Activated naive CD8-positive, alpha-beta T cell treated with anti-CD3 and anti-CD28 coated beads for 36 hours (primary cell): ENCODE results near the gene PTPN13. TPM values are rescaled to one million over a fixed set of nuclear protein-coding genes. Genes with fewer than 3 reads are reported as not detected.

Experiments used
- DNase-seq: peaks from one replicate; pipeline ENCODE4 v3.0.0; 2021
- H3K27ac Mint-ChIP-seq: one replicate; pipeline ENCODE4 v1.8.0; 2022; ENCODE audit warnings: mild to moderate bottlenecking, moderate library complexity, mixed read lengths
- H3K27me3 Mint-ChIP-seq: one replicate; pipeline ENCODE4 v1.8.0; 2022; ENCODE audit warnings: mild to moderate bottlenecking, mixed read lengths
- H3K36me3 Mint-ChIP-seq: one replicate; pipeline ENCODE4 v1.8.0; 2021; ENCODE audit warnings: mild to moderate bottlenecking, mixed read lengths
- H3K4me1 Mint-ChIP-seq: one replicate; pipeline ENCODE4 v1.8.0; 2021; ENCODE audit warnings: mixed read lengths
- H3K4me3 Mint-ChIP-seq: one replicate; pipeline ENCODE4 v1.8.0; 2022; ENCODE audit warnings: mild to moderate bottlenecking, moderate library complexity, mixed read lengths
- H3K9me3 Mint-ChIP-seq: one replicate; pipeline ENCODE4 v1.8.0; 2022; ENCODE audit warnings: mixed read lengths
- total RNA-seq, 2 experiments: library from RNA; stranded (reverse); gene quantifications; one replicate each; pipeline ENCODE4 v1.2.3, GENCODE V29; 2021

Gene PTPN13, protein sequence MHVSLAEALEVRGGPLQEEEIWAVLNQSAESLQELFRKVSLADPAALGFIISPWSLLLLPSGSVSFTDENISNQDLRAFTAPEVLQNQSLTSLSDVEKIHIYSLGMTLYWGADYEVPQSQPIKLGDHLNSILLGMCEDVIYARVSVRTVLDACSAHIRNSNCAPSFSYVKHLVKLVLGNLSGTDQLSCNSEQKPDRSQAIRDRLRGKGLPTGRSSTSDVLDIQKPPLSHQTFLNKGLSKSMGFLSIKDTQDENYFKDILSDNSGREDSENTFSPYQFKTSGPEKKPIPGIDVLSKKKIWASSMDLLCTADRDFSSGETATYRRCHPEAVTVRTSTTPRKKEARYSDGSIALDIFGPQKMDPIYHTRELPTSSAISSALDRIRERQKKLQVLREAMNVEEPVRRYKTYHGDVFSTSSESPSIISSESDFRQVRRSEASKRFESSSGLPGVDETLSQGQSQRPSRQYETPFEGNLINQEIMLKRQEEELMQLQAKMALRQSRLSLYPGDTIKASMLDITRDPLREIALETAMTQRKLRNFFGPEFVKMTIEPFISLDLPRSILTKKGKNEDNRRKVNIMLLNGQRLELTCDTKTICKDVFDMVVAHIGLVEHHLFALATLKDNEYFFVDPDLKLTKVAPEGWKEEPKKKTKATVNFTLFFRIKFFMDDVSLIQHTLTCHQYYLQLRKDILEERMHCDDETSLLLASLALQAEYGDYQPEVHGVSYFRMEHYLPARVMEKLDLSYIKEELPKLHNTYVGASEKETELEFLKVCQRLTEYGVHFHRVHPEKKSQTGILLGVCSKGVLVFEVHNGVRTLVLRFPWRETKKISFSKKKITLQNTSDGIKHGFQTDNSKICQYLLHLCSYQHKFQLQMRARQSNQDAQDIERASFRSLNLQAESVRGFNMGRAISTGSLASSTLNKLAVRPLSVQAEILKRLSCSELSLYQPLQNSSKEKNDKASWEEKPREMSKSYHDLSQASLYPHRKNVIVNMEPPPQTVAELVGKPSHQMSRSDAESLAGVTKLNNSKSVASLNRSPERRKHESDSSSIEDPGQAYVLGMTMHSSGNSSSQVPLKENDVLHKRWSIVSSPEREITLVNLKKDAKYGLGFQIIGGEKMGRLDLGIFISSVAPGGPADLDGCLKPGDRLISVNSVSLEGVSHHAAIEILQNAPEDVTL (N-terminal part only)
- total RNA-seq: under 1 TPM; 0.02 to 0.10 TPM

DNA sequence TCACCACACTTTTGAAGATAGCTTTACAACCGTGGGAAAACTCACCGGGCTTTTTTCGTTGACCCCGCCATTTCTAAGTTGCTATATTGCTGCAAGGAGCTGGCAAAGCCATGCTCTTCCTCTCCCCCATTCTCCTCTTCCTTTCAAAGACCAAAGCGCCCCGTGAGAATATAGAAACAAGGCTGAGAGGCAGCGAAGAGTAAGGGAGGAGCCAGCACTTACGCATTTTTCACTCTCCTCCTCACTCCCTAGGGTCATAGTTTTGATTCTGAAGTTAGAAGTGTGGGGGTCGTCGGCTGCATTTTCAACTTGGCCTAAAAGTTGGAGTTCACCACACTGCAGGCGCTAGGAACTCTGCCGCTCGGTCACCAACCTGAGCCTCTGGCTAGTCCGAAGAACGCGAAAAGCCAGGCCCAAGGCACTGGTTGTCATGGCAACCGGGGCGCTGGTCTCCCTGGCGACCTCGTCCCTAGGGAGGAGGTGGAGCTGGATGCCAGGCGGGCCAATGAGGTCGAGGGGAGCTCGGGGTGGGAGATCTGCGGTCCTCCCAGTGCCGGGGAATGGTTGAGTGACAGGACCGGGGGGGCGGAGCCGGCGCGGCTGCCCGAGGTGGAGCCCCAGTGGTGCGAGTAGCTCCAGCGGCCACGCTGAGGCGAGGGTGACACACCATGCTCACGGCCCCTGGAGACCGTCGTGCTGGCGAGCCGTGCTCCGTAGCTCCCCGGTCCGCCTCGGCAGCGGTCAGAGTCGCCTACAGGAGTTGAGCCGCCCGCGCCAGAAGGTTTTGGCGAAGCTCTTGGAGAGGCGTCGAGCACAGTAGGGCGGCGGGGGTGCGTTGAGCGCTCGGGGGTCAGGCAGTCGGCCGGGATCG lies at the start of gene PTPN13:
Gene PTPN13 (plus strand): TSS at position 628 of the 871 bp plus-strand sequence. CDS start 40,942 bp downstream, outside the sequence.
- Mint-ChIP-seq H3K9me3 (no peaks in the 10 kb centered on the region), H3K27ac (no peak within 1 kb of the TSS), H3K4me3 (peak within 1 kb of the TSS; percentile 73), H3K36me3 (no peaks in the 10 kb centered on the region), H3K27me3 (peaks cover 63% of the 10 kb centered on the region), H3K4me1 (peaks cover 14% of the 10 kb centered on the region)
- DNase-seq: peak; percentile 65

GRCh38 chr4:86547140-86547539 lies 47.0 kb upstream of the PTPN13 start:
- no peak overlapping the region for H3K4me3 Mint-ChIP-seq

GRCh38 chr4:86549163-86549788 lies 44.8 kb upstream of the PTPN13 start:
- no peaks in the 10 kb centered on the region for H3K9me3 Mint-ChIP-seq
- H3K27me3 Mint-ChIP-seq: peaks cover 6% of the 10 kb centered on the region
- H3K36me3 Mint-ChIP-seq: no peaks in the 10 kb centered on the region
- H3K27ac Mint-ChIP-seq: no peak overlapping the region
- DNase-seq: no peak
- no peak overlapping the region for H3K4me3 Mint-ChIP-seq
- peaks cover 2% of the 10 kb centered on the region for H3K4me1 Mint-ChIP-seq

More at GRCh38 chr4:86547140-86547539, 47.0 kb upstream of the PTPN13 start:
- no peaks in the 10 kb centered on the region for H3K9me3 Mint-ChIP-seq
- no peaks in the 10 kb centered on the region for H3K36me3 Mint-ChIP-seq
- H3K4me1 Mint-ChIP-seq: peaks cover 2% of the 10 kb centered on the region
- DNase-seq: no peak
- peaks cover 3% of the 10 kb centered on the region for H3K27me3 Mint-ChIP-seq
- H3K27ac Mint-ChIP-seq: no peak overlapping the region

GRCh38 chr4:86551387-86551786 lies 42.7 kb upstream of the PTPN13 start:
- no peaks in the 10 kb centered on the region for H3K36me3 Mint-ChIP-seq
- H3K4me1 Mint-ChIP-seq: no peaks in the 10 kb centered on the region
- no peak overlapping the region for H3K4me3 Mint-ChIP-seq
- H3K27me3 Mint-ChIP-seq: peaks cover 6% of the 10 kb centered on the region
- H3K9me3 Mint-ChIP-seq: no peaks in the 10 kb centered on the region
- no peak overlapping the region for H3K27ac Mint-ChIP-seq
- no peak for DNase-seq

DNA sequence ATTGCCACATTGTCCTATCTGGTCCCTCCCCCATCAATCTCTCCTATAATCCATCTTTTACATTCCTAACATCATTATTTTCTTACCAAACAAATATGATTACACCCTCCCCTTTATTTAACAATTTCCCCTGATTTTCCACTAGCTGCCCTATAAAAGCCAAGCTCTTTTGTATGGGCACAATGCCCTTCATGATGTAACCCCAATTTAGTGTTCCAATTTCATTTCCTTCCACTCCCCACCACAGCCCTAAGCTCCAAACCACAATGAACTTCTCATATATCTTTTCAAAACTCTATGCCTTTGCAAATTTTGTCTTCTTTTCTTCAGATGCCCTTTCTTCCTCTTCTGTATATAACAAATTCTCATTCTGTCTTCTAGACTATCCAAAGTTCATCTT lies 39.5 kb upstream of the PTPN13 start:
- Mint-ChIP-seq H3K4me1 (peaks cover 2% of the 10 kb centered on the region), H3K27ac (no peak overlapping the region), H3K9me3 (no peaks in the 10 kb centered on the region), H3K4me3 (no peak overlapping the region), H3K27me3 (peaks cover 3% of the 10 kb centered on the region), H3K36me3 (no peaks in the 10 kb centered on the region)
- no peak for DNase-seq

DNA sequence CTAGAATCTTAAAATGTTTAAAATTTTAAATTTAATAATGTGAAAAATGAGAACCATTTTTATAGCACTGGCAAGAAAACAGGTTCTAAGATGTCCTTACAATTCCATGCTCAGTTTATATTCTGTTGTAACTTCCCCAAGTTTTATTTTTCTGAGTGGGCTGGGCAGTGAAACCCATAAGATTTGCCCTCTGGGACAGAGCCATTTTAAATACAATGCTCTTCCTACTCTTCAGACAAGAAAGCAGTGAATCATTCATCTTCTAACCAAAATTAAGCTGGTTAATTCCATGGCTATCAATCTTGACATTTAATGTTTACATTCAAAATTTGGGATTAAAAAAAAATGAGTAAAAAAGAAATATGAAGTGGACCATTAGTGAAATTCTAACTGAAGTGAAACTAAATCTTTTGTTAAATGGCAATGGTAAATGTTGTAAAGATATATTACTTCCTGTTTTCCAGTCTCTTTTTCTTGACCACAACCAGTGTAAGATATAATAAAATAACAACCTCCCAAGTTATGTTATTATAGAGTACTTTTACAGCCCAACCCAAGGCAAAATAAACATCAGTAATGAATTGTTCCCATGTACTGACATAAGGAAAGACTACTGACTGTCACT lies 37.2 kb upstream of the PTPN13 start:
- H3K4me1 Mint-ChIP-seq: peaks cover 2% of the 10 kb centered on the region
- no peak overlapping the region for H3K27ac Mint-ChIP-seq
- no peaks in the 10 kb centered on the region for H3K36me3 Mint-ChIP-seq
- H3K4me3 Mint-ChIP-seq: no peak overlapping the region
- H3K9me3 Mint-ChIP-seq: no peaks in the 10 kb centered on the region
- peaks cover 3% of the 10 kb centered on the region for H3K27me3 Mint-ChIP-seq
- no peak for DNase-seq

DNA sequence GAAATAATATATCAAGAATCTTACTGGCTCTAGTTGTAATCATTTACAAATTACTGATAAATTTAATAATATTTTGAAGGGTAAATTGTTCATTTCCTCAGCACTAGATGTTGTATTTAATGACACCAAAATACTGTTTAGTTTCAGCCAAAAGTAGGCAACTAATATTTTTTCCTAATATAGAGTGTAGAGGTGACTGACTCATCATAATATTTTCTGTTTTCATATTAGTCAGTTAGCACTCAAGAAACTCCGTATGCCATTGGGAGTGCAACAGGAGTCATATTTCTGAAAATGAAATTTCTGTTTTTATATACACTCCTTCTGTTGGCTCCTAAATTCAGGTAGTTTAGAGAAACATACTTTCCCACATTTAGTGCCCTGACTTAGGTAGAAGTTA lies 36.6 kb upstream of the PTPN13 start:
- peaks cover 3% of the 10 kb centered on the region for H3K27me3 Mint-ChIP-seq
- no peaks in the 10 kb centered on the region for H3K36me3 Mint-ChIP-seq
- no peak for DNase-seq
- H3K27ac Mint-ChIP-seq: no peak overlapping the region
- H3K4me3 Mint-ChIP-seq: no peak overlapping the region
- no peaks in the 10 kb centered on the region for H3K9me3 Mint-ChIP-seq
- peaks cover 2% of the 10 kb centered on the region for H3K4me1 Mint-ChIP-seq

DNA sequence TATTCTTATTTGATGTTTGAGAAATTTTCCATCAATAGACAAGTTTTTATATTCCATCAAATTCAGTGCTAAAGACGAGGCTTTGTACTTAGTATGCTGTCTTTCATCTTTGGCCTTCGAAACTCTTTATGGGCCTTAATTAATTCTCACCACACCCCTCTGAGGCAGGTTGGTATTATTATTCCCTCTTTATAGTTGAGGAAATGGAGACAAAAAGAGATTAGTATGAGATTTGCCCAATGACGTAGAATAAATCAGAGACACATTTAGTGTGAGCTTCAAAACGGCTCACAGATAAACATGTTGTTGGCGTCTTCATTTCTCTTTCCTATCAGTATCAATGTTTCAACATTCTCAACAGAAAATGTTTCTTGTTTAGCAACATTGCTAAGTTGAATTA lies 35.9 kb upstream of the PTPN13 start:
- no peaks in the 10 kb centered on the region for H3K27me3 Mint-ChIP-seq
- no peaks in the 10 kb centered on the region for H3K9me3 Mint-ChIP-seq
- H3K27ac Mint-ChIP-seq: no peak overlapping the region
- no peak overlapping the region for H3K4me3 Mint-ChIP-seq
- no peak for DNase-seq
- no peaks in the 10 kb centered on the region for H3K36me3 Mint-ChIP-seq
- H3K4me1 Mint-ChIP-seq: peaks cover 2% of the 10 kb centered on the region

- Mint-ChIP-seq H3K27me3 (no peaks in the 10 kb centered on the region), H3K4me3 (no peak overlapping the region), H3K4me1 (peaks cover 2% of the 10 kb centered on the region), H3K36me3 (no peaks in the 10 kb centered on the region), H3K27ac (no peak overlapping the region), H3K9me3 (no peaks in the 10 kb centered on the region)
- DNase-seq: no peak
Observed at GRCh38 chr4:86558797-86559196, 35.3 kb upstream of the PTPN13 start.

GRCh38 chr4:86560447-86560846 lies 33.7 kb upstream of the PTPN13 start:
- H3K4me3 Mint-ChIP-seq: no peak overlapping the region
- H3K4me1 Mint-ChIP-seq: peaks cover 2% of the 10 kb centered on the region
- no peak overlapping the region for H3K27ac Mint-ChIP-seq

GRCh38 chr4:86561256-86561655 lies 32.9 kb upstream of the PTPN13 start:
- no peak for DNase-seq
- no peak overlapping the region for H3K27ac Mint-ChIP-seq
- no peaks in the 10 kb centered on the region for H3K36me3 Mint-ChIP-seq

More at GRCh38 chr4:86560447-86560846, 33.7 kb upstream of the PTPN13 start:
- no peak for DNase-seq
- H3K9me3 Mint-ChIP-seq: no peaks in the 10 kb centered on the region
- no peaks in the 10 kb centered on the region for H3K36me3 Mint-ChIP-seq
- H3K27me3 Mint-ChIP-seq: no peaks in the 10 kb centered on the region

GRCh38 chr4:86563416-86563815 lies 30.7 kb upstream of the PTPN13 start:
- Mint-ChIP-seq H3K27ac (no peak overlapping the region), H3K4me1 (no peaks in the 10 kb centered on the region), H3K9me3 (no peaks in the 10 kb centered on the region), H3K36me3 (no peaks in the 10 kb centered on the region), H3K27me3 (no peaks in the 10 kb centered on the region), H3K4me3 (no peak overlapping the region)
- no peak for DNase-seq

More at GRCh38 chr4:86561256-86561655, 32.9 kb upstream of the PTPN13 start:
- Mint-ChIP-seq H3K4me1 (peaks cover 2% of the 10 kb centered on the region), H3K4me3 (no peak overlapping the region), H3K27me3 (no peaks in the 10 kb centered on the region), H3K9me3 (no peaks in the 10 kb centered on the region)

- no peaks in the 10 kb centered on the region for H3K9me3 Mint-ChIP-seq
- no peaks in the 10 kb centered on the region for H3K27me3 Mint-ChIP-seq
- no peak overlapping the region for H3K27ac Mint-ChIP-seq
- no peaks in the 10 kb centered on the region for H3K4me1 Mint-ChIP-seq
- no peaks in the 10 kb centered on the region for H3K36me3 Mint-ChIP-seq
- no peak for DNase-seq
- H3K4me3 Mint-ChIP-seq: no peak overlapping the region
Observed at GRCh38 chr4:86564795-86565194, 29.3 kb upstream of the PTPN13 start.
